Activated naive CD4-positive, alpha-beta T cell treated with anti-CD3 and anti-CD28 coated beads, Interleukin-2, amount 50 U/mL, for 72 hours (primary cell): ENCODE data around the gene MDFI. TPM values are rescaled to one million over a fixed set of nuclear protein-coding genes. Genes with fewer than 3 reads are reported as not detected.

Source experiments
- ATAC-seq, 2 donors: fragments of 150-1000 bp; cut with Tn5 transposase; 2 replicates each; pipeline ENCODE4 v1.10.0; 2021; ENCODE audit warnings: mild to moderate bottlenecking in 2 of 2, moderate library complexity in 2 of 2
- DNase-seq, 2 donors: peaks; one replicate each; pipeline ENCODE4 v3.0.0; 2021 to 2022; ENCODE audit warnings: low spot score in 2 of 2
- H3K27ac Mint-ChIP-seq, 2 donors: one replicate each; pipeline ENCODE4 v1.8.0; 2022; ENCODE audit warnings: mild to moderate bottlenecking in 2 of 2, mixed read lengths in 2 of 2
- H3K36me3 Mint-ChIP-seq, 2 donors: one replicate each; pipeline ENCODE4 v1.8.0; 2022; ENCODE audit warnings: mixed read lengths in 2 of 2
- H3K9me3 Mint-ChIP-seq, 2 donors: one replicate each; pipeline ENCODE4 v1.8.0; 2022; ENCODE audit warnings: mixed read lengths in 2 of 2
- total RNA-seq, 2 donors: library from RNA; stranded (reverse); gene quantifications; one replicate each; pipeline ENCODE4 v1.2.3, GENCODE V29; 2022

The MDFI gene, protein sequence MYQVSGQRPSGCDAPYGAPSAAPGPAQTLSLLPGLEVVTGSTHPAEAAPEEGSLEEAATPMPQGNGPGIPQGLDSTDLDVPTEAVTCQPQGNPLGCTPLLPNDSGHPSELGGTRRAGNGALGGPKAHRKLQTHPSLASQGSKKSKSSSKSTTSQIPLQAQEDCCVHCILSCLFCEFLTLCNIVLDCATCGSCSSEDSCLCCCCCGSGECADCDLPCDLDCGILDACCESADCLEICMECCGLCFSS
- total RNA-seq, result not detected

DNA sequence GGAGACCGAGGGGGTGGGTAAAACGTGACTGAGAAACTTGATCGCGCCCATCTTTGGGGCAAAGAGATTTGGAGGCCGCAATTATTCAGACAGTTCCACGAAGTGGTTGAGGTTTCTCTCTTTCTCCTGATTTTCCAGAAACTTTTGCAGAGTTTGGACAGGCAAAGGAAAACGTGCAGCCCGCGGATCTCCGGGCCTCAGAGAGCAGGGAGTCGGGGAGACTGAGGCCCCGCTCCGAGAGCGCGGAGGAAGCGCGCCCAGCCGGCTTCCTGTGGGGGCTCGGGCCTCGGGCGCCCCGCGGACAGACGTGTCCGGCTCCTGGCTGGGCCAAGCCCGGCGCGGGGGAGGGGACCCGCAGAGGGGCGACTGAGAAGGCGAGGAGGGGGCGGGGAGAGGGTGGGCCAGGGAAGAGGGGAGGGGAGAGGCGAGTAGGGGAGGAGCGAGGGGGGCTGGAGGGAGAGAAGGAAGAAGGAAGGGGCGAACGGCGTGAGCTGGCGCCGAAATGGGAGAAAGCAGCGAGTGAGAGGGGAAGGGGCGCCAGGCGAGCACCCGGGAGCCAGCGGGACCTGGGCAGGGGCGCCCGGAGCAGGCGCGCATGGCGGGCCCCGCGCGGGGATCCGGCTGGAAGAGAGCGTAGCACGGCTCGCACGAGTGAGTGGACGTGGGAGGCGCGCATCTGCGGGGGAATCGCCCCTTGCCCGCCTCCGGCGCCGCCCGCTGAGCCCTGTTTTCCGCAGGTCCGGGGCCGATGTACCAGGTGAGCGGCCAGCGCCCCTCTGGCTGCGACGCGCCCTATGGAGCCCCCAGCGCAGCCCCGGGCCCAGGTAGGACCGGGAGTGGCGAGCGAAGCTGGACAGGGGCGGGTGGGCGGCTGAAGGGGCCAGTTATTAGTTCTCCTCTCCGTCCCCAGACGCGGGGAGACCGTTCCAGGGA, at the start of gene MDFI:
Gene MDFI (plus strand): TSS at position 467 of the 933 bp plus-strand sequence. CDS start 282 bp downstream, at position 749.
- DNase-seq, result no peak
- Mint-ChIP-seq H3K9me3 (no peaks in the 10 kb centered on the region), H3K36me3 (no peaks in the 10 kb centered on the region), H3K27ac (peak within 1 kb of the TSS in 1 of 2 donors; percentile 79)
- no peak for ATAC-seq

DNA sequence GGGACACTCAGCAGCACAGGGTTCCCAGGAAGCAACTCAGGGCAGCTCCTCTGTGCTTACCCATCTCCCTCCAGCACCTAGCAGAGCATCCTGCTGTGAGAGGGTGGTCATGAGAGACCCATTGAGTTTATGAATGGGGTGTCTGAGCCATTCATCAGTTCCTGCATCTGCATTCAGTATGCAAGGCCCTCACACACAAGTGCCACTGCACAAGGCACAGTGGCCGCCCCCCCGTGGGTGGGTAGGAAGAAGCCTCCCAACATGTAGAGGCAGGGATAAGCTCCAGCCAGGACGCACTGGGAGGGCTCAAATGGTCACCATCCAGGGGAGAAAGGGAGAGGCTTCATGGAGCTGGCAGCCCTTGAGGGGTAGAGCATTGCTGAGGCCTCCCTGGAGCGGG, 49.0 kb upstream of the MDFI start:
- ATAC-seq, result no peak
- no peak for DNase-seq
- Mint-ChIP-seq H3K27ac (no peak overlapping the region), H3K9me3 (no peaks in the 10 kb centered on the region), H3K36me3 (no peaks in the 10 kb centered on the region)

DNA sequence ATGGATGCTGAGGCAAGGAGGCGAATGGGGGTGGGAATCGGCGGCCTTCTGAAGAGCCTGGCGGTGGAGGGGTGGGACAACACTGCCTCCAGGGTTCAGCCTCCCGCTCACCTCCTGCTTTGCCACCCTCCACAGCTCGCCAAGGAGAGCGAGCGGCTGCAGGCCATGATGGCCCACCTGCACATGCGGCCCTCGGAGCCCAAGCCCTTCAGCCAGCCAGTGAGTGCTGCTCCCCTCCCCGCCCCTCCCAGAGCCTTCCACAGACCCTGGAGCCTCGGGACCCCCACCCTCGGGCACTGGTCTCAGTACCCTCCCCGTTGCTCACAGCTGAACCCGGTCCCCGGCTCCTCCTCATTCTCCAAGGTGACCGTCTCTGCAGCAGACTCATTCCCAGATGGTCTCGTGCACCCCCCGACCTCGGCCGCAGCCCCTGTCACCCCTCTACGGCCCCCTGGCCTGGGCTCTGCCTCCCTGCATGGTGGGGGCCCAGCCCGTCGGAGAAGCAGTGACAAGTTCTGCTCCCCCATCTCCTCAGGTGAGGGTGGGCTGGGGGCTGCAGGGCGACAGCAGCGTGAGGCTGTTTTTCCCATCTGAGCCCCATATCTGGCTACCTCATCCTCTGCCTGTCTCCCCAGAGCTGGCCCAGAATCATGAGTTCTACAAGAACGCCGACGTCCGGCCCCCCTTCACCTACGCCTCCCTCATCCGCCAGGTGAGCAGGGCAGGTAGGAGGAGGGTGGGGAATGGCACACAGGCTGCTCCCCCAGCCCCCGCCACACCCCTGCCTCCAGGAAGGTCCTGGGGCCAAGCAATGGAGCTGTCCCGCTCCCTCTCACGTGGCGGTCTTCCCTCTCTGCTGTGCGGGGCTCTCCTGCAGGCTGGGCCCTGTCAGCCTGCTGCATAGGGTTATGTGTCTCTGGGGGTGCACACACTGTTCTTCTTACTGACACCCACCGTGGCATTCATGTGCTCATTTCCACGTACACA, 48.3 kb upstream of the MDFI start:
- Mint-ChIP-seq H3K36me3 (no peaks in the 10 kb centered on the region), H3K9me3 (no peaks in the 10 kb centered on the region), H3K27ac (no peak overlapping the region)
- ATAC-seq, result no peak
- no peak for DNase-seq

DNA sequence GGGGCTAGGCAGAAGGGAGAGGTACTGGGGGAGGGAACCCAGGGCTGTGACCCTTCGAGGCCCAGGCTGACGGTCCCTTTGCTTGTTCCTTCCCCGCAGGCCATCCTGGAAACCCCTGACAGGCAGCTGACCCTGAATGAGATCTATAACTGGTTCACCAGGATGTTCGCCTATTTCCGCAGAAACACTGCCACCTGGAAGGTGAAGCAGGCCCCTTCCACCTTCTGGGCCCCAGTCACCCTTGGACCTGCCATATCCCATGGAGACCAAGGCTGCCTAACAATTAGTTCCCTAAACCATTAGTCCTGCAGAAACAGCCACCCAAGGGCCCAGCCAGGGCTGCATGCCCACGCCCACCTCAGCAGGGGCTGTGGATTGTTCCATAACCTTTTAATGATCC, 47.1 kb upstream of the MDFI start:
- H3K27ac Mint-ChIP-seq, result no peak overlapping the region
- ATAC-seq (no peak), DNase-seq (no peak)

DNA sequence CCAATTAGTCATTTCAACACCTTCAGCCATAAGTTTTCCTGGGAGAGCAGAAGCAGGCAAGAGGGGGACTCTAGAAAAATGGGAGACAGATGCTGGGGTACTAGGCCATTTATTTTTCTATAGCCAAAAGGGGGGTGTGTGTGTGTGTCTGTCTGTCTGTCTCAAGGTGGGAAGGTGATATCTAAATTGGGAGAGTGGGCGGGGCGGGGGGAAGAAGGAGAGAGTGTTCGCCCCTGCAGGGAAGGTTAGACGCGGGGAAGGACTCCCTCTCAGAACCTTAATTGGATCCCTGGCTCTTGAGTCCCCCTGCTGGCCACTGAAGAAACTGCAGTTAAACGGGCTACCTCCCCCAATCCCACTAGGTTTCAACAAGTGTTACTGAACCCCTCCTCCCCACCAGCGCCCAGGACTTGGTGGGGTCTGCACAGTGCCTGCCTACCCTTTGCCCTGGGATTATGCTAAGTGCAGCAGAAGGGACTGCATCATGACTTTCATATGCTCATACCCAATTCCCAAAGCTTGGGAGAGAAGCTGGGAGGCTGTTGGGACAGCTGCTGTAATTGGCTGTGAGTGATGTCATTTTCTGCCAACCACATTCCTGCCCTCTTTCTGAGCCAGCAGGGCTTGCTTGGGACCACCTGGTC, 46.3 kb upstream of the MDFI start:
- peak in 1 of 2 donors; percentile 83 for DNase-seq
- Mint-ChIP-seq H3K36me3 (no peaks in the 10 kb centered on the region), H3K27ac (no peak overlapping the region), H3K9me3 (no peaks in the 10 kb centered on the region)
- peak; percentile 76 for ATAC-seq

More for the DNA sequence above, 47.1 kb upstream of the MDFI start:
- no peaks in the 10 kb centered on the region for H3K9me3 Mint-ChIP-seq
- no peaks in the 10 kb centered on the region for H3K36me3 Mint-ChIP-seq

DNA sequence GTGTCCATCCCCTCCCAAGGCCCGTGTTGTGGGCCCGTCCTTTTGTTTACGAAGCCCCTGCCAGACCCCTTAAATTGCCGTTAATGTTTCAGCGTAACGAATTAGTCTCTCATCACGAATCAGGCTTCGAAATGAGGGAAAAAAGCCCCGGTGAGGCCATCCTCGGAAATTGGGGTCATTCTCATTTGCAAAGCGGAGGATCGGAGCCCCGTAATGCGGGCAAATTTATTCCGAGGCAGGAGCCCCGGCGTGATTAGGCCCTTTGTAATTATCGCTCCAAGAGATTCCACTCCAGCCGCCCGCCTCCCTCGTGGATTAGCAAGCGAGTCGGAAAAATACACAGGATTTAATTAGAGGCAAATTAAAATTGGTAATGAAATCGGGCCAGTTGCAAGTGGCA, 44.9 kb upstream of the MDFI start:
- ATAC-seq, result no peak
- Mint-ChIP-seq H3K36me3 (no peaks in the 10 kb centered on the region), H3K9me3 (no peaks in the 10 kb centered on the region), H3K27ac (no peak overlapping the region)
- no peak for DNase-seq

DNA sequence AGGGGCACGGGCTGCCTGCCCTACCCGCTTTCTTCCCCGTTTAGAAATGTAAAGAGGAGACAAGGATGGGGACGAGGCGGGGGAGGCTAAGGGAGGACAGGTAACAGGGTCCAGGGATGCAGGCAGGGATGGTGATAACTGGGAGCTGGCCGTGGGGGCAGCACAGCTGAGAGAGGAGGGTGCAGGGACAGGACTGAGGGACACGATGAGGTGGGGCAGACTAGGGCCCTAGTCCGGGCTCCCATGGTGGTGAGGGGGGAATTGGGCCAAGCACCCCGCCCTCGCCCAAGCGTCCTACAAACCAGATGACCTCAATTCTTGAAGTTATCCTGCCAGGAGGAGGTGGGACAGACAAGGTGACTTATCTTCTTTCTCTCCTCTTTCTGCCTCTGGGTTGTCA, 44.4 kb upstream of the MDFI start:
- Mint-ChIP-seq H3K27ac (no peak overlapping the region), H3K36me3 (no peaks in the 10 kb centered on the region), H3K9me3 (no peaks in the 10 kb centered on the region)
- ATAC-seq (no peak), DNase-seq (no peak)

DNA sequence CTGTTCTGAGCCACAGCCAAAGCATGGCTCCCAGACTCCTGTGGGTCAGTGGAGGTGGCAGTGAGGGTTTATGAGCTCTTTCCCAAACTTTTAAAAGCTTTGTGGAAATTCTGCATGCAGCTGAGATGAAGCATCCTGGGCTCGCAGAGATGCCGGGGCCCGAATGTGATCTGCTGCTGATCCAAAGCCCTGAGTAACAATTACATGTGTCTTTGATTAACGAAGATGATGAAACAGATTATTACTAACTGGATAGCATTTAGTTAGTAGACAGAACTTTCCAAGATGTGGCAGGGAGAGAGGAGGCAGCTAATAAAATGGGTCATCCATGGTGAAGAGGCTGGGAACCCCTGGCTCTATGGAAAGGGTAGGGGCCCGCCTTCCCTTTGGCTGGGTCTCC, 43.9 kb upstream of the MDFI start:
- DNase-seq (no peak), ATAC-seq (no peak)
- Mint-ChIP-seq H3K9me3 (no peaks in the 10 kb centered on the region), H3K36me3 (no peaks in the 10 kb centered on the region), H3K27ac (no peak overlapping the region)

DNA sequence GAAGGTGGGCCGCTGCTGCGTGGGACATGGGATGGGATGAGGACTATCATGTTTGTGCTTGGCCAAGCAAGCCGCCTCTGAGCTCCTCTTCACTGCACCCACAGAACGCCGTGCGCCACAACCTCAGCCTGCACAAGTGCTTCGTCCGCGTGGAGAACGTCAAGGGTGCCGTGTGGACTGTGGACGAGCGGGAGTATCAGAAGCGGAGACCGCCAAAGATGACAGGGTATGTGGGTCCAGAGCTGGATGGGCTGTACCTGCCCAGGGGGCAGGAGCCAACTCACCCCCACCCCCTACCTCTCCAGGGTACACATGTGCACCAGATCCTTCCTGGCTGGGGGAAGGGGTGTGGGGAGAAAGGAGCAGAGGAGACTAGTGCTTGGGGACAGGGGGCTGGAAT, 43.5 kb upstream of the MDFI start:
- Mint-ChIP-seq H3K9me3 (no peaks in the 10 kb centered on the region), H3K36me3 (no peaks in the 10 kb centered on the region), H3K27ac (no peak overlapping the region)
- ATAC-seq, result no peak
- no peak for DNase-seq

DNA sequence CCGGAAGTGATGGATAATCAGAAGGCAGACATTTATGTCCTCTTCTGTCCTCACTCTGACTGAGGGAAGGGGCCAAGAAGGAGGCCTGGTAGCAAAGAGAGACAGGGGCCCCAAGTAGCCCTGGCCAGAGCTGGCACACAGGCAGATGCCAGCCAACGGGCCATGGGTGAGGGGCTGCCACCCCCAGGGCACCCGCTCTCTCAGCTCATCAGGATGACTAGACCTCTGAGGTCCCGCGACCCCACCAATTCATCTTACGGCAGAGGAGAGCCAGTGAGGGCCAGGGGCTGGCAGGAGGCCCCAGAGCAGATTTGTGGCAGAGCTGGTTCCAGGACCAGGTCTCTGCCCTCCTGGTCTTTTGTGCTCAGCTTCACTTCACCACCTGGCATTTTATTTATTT, 43.1 kb upstream of the MDFI start:
- ATAC-seq, result no peak
- Mint-ChIP-seq H3K36me3 (no peaks in the 10 kb centered on the region), H3K27ac (no peak overlapping the region), H3K9me3 (no peaks in the 10 kb centered on the region)
- no peak for DNase-seq

DNA sequence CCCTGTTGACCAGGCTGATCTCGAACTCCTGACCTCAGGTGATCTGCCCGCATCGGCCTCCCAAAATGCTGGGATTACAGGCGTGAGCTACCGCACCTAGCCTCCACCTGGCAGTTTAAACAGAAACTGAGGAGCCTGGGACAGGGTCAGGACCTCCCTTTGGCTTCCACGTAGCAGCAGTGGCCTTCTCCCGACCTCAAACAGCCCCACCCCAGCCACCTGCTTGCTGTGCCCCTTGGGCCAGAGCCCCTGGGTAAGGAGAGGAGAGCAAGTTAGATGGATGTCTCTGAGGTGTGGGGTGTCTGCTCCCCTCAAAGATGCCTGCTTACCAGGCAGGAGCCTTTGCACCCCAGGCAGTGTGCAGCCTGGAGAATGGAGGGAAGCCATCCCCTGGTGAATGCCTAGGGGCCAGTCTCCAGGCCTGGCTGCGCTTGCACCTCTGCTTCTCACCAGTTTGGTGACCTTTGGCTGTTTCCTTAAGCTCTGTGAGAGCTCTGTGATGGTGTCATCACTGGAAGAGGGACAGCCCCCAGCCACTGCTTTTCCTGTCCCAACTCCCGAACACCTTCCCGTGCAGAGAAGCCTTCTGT, 42.1 kb upstream of the MDFI start:
- no peak for DNase-seq
- no peaks in the 10 kb centered on the region for H3K9me3 Mint-ChIP-seq
- no peak for ATAC-seq
- no peaks in the 10 kb centered on the region for H3K36me3 Mint-ChIP-seq
- H3K27ac Mint-ChIP-seq, result no peak overlapping the region

DNA sequence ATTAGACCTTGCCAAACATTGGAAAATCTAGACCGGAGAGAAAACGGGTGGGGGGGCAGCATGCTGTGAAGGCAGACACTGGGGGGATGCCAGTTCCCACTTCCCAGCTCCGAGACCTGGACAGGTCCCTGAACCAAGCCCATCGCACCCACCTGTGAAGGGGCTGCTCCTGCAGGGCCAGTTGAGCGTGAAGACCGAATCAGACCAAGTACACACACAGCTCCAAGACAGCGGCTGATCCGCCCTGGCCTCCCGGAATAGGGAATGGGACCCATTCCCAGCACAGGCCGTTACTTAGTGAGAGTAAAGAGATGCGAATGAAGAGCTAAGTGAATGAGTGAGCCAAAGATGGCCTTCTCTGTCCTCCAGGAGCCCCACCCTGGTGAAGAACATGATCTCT, 41.5 kb upstream of the MDFI start:
- no peak for ATAC-seq
- no peaks in the 10 kb centered on the region for H3K36me3 Mint-ChIP-seq
- no peaks in the 10 kb centered on the region for H3K9me3 Mint-ChIP-seq
- no peak for DNase-seq
- no peak overlapping the region for H3K27ac Mint-ChIP-seq

DNA sequence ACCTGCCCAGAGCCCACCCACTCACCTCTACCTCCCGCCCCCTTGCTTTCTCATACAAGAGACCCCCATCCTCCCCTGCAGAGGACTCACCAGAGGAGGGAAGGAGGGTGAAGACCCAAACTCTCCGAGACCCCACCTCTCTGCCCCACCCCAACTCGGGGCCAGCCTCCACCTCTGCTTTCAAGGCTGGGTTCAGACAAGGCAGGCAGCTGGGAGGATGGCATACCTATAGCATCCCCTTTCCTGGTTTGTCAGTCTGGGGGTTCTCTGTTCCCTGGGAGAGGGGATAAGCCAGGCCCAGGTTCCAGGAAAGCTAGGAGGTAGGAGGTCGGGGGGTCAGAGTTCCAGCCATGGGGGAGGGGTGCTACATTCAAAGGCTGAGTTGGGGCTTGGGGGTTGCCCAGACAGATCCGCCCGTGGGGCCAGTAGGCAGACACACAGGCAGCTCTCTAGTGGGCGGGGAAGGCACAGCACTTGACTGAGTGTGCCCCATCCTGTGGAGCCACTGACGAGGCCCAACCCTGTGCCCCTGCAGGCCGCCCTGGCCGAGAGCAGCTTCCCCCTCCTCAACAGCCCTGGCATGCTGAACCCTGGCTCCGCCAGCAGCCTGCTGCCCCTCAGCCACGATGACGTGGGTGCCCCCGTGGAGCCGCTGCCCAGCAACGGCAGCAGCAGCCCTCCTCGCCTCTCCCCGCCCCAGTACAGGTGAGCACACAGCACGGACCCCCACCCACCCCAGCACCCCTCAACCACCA, 40.8 kb upstream of the MDFI start:
- Mint-ChIP-seq H3K36me3 (no peaks in the 10 kb centered on the region), H3K27ac (no peak overlapping the region), H3K9me3 (no peaks in the 10 kb centered on the region)
- no peak for DNase-seq
- no peak for ATAC-seq

DNA sequence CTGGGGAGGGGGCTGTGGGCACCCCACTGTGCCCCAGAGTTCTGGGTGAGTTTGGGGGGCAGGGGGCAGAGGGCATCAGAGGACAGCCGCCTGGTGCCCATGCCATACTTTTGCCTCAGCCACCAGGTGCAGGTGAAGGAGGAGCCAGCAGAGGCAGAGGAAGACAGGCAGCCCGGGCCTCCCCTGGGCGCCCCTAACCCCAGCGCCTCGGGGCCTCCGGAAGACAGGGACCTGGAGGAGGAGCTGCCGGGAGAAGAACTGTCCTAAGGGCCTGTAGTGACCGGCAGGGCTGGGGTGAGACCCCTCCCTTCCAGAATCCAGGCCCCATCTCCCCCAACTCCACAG, 39.6 kb upstream of the MDFI start:
- ATAC-seq, result no peak
- Mint-ChIP-seq H3K36me3 (no peaks in the 10 kb centered on the region), H3K9me3 (no peaks in the 10 kb centered on the region), H3K27ac (peak overlapping the region in 1 of 2 donors; percentile 76)
- no peak for DNase-seq

DNA sequence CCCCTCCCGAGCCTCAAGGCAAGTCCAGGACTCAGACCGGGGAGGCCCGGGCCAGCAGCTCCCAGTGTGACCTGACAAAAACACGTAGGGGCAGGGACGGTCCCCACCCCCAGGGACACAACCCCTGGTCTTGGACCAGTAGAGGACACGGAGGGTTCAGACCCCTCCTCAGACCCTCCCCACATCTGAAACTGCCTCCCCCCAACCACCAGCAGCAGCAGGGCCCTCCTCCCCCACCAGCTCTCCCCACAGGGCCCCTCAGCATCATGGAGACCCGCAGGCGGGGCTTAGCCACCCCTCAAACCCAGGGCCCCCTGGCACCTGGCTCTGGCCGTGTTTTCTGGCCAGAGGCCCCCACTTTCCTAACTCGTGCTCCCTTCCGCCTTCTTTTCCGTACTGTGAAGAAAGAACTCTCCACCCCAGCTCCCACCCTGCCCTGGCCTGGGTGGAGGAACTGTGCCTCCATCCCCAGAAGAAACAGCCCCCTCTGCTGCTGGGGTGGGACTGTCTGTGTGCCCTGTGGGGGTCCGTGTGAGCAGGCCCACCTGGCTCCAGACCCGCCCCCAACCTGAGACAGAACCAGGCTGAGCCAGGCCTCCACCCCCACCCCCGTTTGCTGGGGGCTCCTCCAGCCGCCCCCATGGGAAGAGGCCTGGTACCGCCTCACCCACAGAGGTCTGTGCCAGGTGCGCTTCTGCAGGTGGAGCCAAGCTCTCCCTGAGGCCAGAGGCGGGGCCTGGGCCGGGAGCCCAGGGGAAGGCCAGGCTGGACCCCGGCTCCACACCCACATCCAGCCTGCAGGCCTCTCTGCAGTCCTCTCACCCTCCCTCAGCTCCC, 39.0 kb upstream of the MDFI start:
- ATAC-seq (no peak), DNase-seq (no peak)
- Mint-ChIP-seq H3K9me3 (no peaks in the 10 kb centered on the region), H3K27ac (peak overlapping the region in 1 of 2 donors; percentile 50), H3K36me3 (no peaks in the 10 kb centered on the region)
